ENCODE data around the gene LIPC. TPM values are rescaled to one million over a fixed set of nuclear protein-coding genes. Genes with fewer than 3 reads are reported as not detected.

LIPC gene
- total and polyA plus RNA-seq, 7 donors: 0.01 TPM; not detected in 6

DNA sequence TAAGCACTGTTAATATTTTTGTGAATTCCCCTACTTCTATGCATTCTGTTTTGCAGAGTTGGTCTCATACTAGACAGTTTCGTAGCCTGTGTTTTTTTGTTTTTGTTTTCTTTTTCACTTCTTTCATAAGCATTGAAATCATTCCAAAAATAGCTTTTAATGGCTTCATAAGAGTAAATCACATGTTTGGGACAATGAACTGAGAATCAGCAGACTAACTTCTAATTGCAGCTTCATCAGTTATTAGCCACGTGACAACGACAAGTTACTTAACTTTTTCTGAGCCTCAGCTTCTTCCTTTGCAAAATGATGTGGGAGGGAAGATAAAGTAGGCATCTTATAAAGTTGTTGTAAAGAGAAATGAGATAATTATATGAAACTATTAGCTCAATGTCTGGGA lies 124.8 kb downstream of the LIPC start:
- Histone ChIP-seq H3K36me3 (ENCODE audit: insufficient read depth in 1 of 2, low read depth in 1 of 2) (no peaks in the 10 kb centered on the region), H3K9me3 (no peaks in the 10 kb centered on the region), H3K4me3 (no peak overlapping the region), H3K27ac (no peak overlapping the region), H3K27me3 (ENCODE audit: insufficient read depth in 3 of 3, low read length in 2 of 3) (peaks cover 0 to 4% (median 0%) of the 10 kb centered on the region in 3 donors), H3K4me1 (no peaks in the 10 kb centered on the region)
- intact Hi-C loops (cut with DNase I): no loop called here
- DNase-seq (no peak), ATAC-seq (no peak)
- TF ChIP-seq, protein P1, sequence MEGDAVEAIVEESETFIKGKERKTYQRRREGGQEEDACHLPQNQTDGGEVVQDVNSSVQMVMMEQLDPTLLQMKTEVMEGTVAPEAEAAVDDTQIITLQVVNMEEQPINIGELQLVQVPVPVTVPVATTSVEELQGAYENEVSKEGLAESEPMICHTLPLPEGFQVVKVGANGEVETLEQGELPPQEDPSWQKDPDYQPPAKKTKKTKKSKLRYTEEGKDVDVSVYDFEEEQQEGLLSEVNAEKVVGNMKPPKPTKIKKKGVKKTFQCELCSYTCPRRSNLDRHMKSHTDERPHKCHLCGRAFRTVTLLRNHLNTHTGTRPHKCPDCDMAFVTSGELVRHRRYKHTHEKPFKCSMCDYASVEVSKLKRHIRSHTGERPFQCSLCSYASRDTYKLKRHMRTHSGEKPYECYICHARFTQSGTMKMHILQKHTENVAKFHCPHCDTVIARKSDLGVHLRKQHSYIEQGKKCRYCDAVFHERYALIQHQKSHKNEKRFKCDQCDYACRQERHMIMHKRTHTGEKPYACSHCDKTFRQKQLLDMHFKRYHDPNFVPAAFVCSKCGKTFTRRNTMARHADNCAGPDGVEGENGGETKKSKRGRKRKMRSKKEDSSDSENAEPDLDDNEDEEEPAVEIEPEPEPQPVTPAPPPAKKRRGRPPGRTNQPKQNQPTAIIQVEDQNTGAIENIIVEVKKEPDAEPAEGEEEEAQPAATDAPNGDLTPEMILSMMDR (IDR thresholded peaks at IDR 0.05): no peak
- 81 to 91% (median 86%) methylated on average over 3 of the region's 3 CpGs for WGBS, 3 donors

DNA sequence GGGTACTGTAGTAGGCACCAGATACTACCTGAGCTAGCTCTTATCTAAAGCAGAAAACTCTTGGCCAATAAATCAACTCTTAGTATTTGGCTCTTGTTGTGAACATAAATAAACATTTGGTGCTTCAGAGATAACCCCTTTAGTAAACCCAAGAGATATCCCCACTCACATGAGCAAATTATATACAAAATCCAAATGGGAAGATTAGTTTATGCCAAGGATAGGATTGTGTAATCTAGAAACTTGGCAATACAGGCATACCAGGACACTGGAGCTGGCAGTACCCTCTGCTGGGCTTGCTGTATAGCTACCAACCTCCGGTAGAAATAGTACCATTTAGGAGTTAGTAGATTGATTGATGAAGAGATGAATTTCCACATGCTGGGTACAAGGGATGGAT lies 127.0 kb downstream of the LIPC start:
- intact Hi-C loops (cut with DNase I): no loop called here
- TF ChIP-seq, protein P1 (IDR thresholded peaks at IDR 0.05): no peak
- DNase-seq (no peak), ATAC-seq (no peak)
- no peaks in the 10 kb centered on the region for H3K9me3 ChIP-seq
- no peak overlapping the region for H3K4me3 ChIP-seq
- H3K27ac ChIP-seq: no peak overlapping the region
- WGBS, 3 donors: 47 to 68% (median 49%) methylated on average over 1 of the region's 1 CpG
- H3K36me3 ChIP-seq (ENCODE audit: insufficient read depth in 1 of 2, low read depth in 1 of 2): no peaks in the 10 kb centered on the region
- no peaks in the 10 kb centered on the region for H3K27me3 ChIP-seq (ENCODE audit: insufficient read depth in 3 of 3, low read length in 2 of 3)
- no peaks in the 10 kb centered on the region for H3K4me1 ChIP-seq

DNA sequence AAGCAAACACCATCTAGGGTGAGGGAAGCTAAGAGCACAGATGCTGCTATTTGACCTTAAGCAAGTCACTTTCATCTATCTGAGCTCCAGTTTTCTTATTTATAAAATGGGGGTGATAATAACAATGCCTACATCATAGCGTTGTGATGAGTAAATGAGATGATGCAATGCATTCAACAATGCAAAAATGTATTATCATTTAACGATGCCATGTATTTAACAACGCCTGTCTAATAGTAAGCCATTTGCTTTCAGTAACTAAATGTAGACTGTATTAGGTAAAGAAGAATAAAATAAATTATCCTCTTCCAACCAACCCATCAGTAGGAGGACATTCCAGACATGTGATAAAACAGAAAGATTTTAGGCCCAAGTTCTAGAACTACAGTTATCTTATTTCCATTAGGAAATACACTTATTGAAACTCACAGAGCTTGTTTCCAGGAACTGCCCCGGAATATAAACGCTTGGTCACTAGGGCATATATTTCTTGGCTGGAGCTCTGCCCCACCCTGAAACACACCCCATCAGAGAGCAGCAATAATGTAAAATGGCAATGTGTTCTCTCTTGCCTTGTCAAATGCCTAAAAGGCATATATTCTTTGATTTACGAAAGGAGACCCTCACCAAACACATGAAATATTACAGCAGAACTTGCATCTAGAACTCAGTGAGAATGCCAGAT lies 128.3 kb downstream of the LIPC start:
- H3K4me3 ChIP-seq: no peak overlapping the region
- no peaks in the 10 kb centered on the region for H3K27me3 ChIP-seq (ENCODE audit: insufficient read depth in 3 of 3, low read length in 2 of 3)
- DNase-seq (no peak), ATAC-seq (no peak)
- TF ChIP-seq, protein P1 (IDR thresholded peaks at IDR 0.05): no peak
- H3K27ac ChIP-seq: no peak overlapping the region
- no peaks in the 10 kb centered on the region for H3K9me3 ChIP-seq
- H3K4me1 ChIP-seq: no peaks in the 10 kb centered on the region
- WGBS, 3 donors: 78 to 80% (median 79%) methylated on average over 6 of the region's 6 CpGs
- no peaks in the 10 kb centered on the region for H3K36me3 ChIP-seq (ENCODE audit: insufficient read depth in 1 of 2, low read depth in 1 of 2)
- intact Hi-C loops (cut with DNase I): no loop called here

DNA sequence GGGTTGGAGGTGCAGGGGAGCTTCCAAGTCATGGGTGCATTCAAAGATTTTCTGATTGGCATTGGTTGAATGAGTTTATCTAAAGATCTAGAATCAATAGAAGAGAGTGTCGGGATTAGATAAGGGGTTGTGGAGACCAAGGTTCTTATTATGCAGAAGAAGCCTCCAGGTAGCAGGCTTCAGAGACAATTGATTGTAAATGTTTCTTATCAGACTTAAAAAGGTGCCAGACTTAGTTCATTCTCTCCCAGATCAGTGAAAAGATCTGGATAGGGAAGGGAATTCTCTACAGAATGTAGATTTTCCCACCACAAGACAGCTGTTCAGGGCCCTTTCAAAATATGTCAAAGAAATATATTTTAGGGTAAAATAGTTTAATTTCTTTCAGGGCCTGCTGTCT lies 129.5 kb downstream of the LIPC start:
- H3K9me3 ChIP-seq: no peaks in the 10 kb centered on the region
- H3K27me3 ChIP-seq (ENCODE audit: insufficient read depth in 3 of 3, low read length in 2 of 3): no peaks in the 10 kb centered on the region
- H3K27ac ChIP-seq: no peak overlapping the region
- no peak overlapping the region for H3K4me3 ChIP-seq
- WGBS, 3 donors: 0 to 75% (median 4%) methylated on average over 1 of the region's 1 CpG
- ATAC-seq (no peak), DNase-seq (no peak)
- H3K36me3 ChIP-seq (ENCODE audit: insufficient read depth in 1 of 2, low read depth in 1 of 2): no peaks in the 10 kb centered on the region
- intact Hi-C loops (cut with DNase I): no loop called here
- TF ChIP-seq, protein P1 (IDR thresholded peaks at IDR 0.05): no peak
- no peaks in the 10 kb centered on the region for H3K4me1 ChIP-seq

DNA sequence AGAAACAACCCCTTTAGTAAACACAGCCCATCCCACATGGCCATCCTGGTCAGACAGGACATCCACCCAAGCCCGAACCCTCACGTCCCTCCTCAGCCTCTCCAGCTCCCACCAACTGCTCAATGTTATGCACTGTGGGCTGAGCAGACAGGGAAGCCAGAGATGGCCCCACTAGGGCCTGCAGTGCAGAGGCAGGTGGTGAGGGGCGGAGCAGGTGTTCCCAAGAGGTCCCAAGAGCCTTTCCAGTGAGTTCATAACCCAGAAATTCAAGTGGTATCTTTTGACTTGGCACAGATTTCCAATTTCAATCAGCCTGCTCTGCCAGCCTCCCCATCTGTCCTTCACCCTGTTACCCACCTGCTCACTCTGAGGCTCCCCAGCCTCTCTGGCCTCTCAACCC lies 130.3 kb downstream of the LIPC start:
- Histone ChIP-seq H3K9me3 (no peaks in the 10 kb centered on the region), H3K4me3 (no peak overlapping the region), H3K27ac (no peak overlapping the region), H3K27me3 (ENCODE audit: insufficient read depth in 3 of 3, low read length in 2 of 3) (no peaks in the 10 kb centered on the region), H3K4me1 (no peaks in the 10 kb centered on the region), H3K36me3 (ENCODE audit: insufficient read depth in 1 of 2, low read depth in 1 of 2) (no peaks in the 10 kb centered on the region)
- no peak for DNase-seq
- 44 to 78% (median 73%) methylated on average over 3 of the region's 3 CpGs for WGBS, 3 donors
- TF ChIP-seq, protein P1 (IDR thresholded peaks at IDR 0.05): no peak
- intact Hi-C loops (cut with DNase I): no loop called here
- no peak for ATAC-seq
